Fibroblast of gingiva (primary cell): ENCODE measurements around the gene SLC50A1.

ENCODE experiments used
- DNase-seq: peaks from one replicate; pipeline ENCODE4 v3.0.0-alpha.2; 2011; ENCODE audit warnings: low read depth

Gene SLC50A1

GRCh38 chr1:155171836-155172731, 36.4 kb downstream of the SLC50A1 start:
- DNase-seq: no peak

DNA sequence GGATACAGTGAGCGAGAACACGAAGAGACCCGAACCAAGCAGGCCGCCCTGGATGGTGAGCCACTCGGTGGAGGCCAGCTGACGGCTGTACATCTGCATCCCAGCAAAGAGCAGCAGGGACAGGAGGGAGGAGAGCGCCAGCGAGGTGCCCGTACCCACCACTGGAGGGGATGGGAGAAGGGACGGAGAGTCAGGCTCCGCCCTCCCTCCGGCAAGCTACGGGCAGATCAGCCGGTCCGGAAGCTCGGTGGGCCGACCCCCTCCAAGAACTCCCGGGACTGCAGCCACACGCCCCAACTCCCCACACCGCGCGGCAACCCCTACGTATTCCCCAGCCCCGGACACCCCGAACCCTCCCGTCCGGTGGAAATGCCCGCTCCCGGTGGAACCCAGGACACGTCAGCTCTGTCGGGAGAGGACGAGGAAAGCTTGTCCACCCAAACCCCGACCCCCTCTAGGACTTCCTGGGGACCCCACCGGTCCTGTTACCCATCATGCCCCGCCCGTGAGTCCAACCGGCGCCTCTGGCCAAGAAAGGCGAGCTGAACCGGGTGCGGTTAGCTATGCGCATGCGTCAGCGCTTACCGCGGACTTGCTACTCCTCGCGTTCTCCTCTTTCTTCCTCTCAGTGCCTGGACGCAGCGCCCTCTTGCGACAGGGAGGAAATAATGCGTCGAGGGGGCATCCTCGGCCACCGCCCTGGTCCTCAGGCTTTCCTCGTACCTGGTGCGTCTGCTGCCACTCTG, 37.3 kb downstream of the SLC50A1 start, which contains the start of gene KRTCAP2:
Gene KRTCAP2, minus strand, starts transcription at position 573 of the 746 bp plus-strand sequence. Its CDS starts 80 bp downstream, at position 493.
- peak; percentile 95 for DNase-seq

DNA sequence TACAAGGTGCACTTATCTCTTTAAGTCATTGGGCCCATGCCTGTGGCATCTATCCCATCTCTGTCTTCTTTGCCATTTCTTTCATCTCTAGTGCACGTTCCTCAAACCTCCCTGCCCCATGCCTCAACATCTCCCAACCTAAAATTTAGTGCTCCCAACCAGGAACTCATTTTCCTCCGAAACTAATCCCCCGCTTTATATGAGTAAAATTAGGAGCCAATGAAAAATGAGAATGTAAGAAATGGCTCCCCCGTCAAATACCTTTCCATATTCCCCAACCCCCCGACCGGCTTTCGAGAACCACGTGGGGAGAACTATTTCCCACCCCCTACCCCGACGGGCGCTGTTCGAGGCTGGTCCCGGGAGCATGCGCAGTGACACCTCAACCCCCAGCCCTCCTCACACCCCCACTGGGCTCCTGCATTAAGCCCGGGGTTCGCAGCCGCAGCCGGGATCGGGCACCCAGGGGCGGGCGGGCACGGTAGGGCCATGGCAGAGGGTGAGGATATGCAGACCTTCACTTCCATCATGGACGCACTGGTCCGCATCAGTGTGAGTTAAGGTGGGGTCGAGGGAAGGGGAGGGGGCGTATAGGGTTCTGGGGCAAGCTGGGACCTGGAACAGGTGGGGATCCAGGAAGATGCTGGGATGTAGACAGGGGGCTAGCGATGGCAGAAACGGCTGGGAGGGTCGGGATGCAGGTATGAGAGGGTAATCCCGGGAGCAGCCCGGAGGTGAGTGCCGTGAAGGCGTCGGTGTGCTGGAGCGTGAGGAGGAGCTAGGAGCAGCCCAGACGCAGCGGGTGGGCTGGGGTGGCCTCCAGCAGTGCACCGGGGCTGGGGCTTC, 38.0 kb downstream of the SLC50A1 start, which contains the start of gene TRIM46:
Gene TRIM46, plus strand, starts transcription at position 372 of the 846 bp plus-strand sequence. Its CDS starts 118 bp downstream, at position 490.
- peak; percentile 24 for DNase-seq

DNA sequence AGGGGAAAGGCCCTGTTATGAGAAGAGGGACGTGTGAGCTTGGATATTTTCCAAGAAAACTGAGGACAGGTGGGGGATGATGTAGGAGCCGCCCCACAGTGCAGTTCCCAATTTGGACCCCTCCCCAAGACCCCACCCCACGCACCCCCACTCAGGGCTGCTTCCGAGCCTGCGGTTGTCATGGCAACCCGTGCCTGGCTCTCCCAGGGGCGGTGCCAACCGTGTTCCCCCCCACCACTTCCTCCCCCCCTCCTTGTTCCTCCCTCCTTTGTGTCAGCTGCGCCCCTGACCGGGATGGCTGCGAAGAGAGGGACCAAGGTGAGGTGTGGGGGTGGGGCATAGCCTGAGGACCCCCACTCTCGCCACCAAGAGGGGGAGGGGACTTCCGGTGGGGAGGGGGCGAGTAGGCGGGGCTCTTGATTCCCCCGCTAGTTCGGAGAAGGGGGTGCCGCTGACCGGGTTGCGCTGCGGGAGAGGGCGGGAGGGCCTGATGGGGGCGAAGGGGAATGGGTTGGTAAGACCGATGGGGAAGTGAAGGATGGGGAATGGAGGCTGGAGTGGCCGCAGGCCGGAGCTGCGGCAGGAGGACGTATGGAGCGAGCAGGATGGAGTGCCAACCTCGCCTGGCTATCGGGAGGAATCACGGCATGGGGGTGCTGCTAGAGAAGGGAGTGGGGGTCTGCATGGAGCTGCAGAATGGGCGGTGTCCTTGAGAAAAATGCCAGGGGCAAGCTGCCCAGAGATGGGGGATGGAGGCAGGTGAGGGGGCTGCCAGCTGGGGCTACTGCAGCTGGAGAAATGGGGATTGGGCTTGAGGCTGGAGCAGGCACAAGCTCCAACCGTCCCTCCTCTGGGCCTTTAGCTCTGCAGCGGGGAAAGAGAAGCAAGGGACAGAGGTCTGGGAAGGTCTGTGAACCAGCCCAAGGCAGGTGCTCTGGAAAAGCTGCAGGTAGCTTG, 39.0 kb downstream of the SLC50A1 start:
- no peak for DNase-seq

DNA sequence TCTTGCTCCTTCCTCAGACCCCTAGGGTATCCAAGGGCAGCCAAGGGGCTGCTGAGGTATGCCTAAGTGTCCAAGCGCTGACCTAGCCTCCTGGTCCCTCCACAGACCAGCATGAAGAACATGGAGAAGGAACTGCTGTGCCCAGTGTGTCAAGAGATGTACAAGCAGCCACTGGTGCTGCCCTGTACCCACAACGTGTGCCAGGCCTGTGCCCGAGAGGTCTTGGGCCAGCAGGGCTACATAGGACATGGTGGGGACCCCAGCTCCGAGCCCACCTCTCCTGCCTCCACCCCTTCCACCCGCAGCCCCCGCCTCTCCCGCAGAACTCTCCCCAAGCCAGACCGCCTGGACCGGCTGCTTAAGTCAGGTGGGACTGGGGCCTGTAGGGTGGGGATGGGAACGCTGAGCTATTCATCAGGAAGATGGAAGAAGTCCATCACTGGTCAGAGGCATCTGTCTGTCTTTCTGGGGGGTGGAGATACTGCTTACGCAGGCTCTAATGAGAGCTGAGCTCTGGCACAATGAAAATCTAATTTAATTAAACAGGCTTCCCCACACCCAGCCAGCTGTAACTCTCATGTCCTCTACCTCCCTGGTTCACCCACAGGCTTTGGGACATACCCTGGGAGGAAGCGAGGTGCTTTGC, 39.8 kb downstream of the SLC50A1 start:
- DNase-seq: no peak

- DNase-seq: no peak
Measured at GRCh38 chr1:155175927-155176371, 40.3 kb downstream of the SLC50A1 start.

- DNase-seq: peak; percentile 66
Measured at GRCh38 chr1:155176544-155177071, 41.0 kb downstream of the SLC50A1 start.

GRCh38 chr1:155177192-155177917, 41.7 kb downstream of the SLC50A1 start:
- no peak for DNase-seq

DNA sequence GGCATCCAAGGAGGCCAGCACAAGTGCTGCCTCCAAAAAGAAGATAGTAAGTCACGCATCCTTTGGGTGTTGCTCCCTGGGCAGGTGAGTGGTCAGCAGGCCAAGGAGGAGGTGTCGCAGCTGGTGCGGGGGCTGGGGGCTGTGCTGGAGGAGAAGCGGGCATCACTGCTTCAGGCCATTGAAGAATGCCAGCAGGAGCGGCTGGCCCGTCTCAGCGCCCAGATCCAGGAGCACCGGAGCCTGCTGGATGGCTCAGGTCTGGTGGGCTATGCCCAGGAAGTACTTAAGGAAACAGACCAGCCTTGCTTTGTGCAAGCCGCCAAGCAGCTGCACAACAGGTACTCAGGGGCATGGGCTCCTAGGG, 42.2 kb downstream of the SLC50A1 start:
- DNase-seq: no peak

- no peak for DNase-seq
Measured at GRCh38 chr1:155178441-155179111, 42.9 kb downstream of the SLC50A1 start.

GRCh38 chr1:155179112-155180031, 43.7 kb downstream of the SLC50A1 start:
- no peak for DNase-seq

DNA sequence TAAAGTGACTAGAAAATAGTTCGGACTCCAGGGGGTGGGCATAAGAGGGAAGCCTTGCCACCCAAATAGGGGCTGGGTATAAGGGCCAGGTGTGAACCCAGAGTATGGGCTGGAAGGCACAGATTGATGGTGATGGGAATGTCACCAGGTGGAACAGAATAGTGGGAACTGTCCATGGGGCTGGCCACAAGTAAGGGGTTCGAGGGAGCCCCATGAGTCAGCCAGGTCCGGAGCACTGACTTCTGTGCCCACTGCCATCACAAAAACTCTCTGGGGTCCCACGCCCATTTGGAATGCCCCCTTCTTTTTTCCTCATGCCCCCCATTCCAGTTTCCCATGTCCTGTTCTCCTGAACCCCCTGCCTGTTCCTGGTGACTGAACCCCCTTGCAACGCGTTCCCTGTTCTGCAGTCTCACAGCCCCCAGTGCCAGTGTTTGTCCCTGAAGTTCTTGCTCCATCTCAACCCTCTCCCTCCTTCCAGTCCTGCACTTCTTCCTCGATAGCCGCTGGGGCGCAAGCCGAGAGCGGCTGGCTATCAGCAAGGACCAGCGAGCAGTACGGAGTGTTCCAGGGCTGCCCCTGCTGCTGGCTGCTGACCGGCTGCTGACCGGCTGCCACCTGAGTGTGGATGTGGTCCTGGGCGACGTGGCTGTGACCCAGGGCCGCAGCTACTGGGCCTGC, 45.9 kb downstream of the SLC50A1 start:
- no peak for DNase-seq

GRCh38 chr1:155182052-155182550, 46.4 kb downstream of the SLC50A1 start:
- DNase-seq: no peak

GRCh38 chr1:155183775-155184221, 48.1 kb downstream of the SLC50A1 start:
- no peak for DNase-seq

GRCh38 chr1:155184351-155184811, 48.7 kb downstream of the SLC50A1 start:
- no peak for DNase-seq
